Measurements from ENCODE around the gene CHRNB2.
"Not testable (repeated sequence)": the region's sequence is repeated elsewhere in the genome, so short reads cannot be mapped to it uniquely, and the experiment has no call there.

Gene CHRNB2

DNA sequence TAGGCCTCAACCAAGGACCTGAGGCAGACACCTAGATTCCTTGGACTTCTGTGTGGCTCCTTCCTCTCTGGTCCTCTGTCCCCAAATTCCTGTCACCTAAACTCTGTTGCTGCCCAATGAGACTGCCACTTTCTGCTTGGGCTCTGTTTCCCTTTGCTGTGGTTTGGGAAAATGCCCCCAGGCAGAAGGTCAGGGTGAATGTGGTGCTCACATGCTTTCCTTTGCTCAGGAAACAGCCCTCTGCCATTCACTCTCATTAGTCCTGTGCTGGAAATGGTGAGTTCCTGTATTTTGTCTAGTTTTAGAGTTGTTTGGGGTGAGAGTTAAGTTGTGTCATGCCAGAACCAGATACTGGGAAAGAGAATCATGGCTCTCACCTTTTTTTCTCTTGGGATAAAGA lies 42.7 kb upstream of the CHRNB2 start:
- Histone ChIP-seq H2AFZ (ENCODE audit: low read length) (no peak overlapping the region), H4K8ac (ENCODE audit: low read depth, low read length) (no peak overlapping the region), H3K36me3 (replicated peaks in 1 of 2; ENCODE audit: control insufficient read depth in 2 of 2, insufficient read depth in 2 of 2, low read length in 2 of 2) (no peaks in the 10 kb centered on the region), H2AK5ac (ENCODE audit: low read depth, low read length) (no peak overlapping the region), H3K23ac (ENCODE audit: low read depth, low read length, poor library complexity) (no peak overlapping the region), H2BK120ac (ENCODE audit: low read depth, low read length) (no peak overlapping the region), H3K27me3 (ENCODE audit: control insufficient read depth in 3 of 3, insufficient read depth in 3 of 3, low read depth in 1 of 3, low read length in 3 of 3) (peaks cover 0 to 20% (median 0%) of the 10 kb centered on the region in 3 experiments), H3K4me2 (ENCODE audit: insufficient read depth, low read length, poor library complexity, severe bottlenecking) (no peak overlapping the region), H2BK12ac (ENCODE audit: low read length) (no peak overlapping the region), H2BK5ac (ENCODE audit: low read length) (no peak overlapping the region), H3K4me1 (ENCODE audit: control insufficient read depth in 2 of 2, insufficient read depth in 1 of 2, low read depth in 1 of 2, low read length in 2 of 2) (no peaks in the 10 kb centered on the region), H3K27ac (replicated peaks; ENCODE audit: low read length) (no peak overlapping the region), H2BK15ac (ENCODE audit: low read length) (no peak overlapping the region), H3K14ac (ENCODE audit: low read length) (no peak overlapping the region), H3K4ac (ENCODE audit: low read length) (no peak overlapping the region), H3K9ac (ENCODE audit: low read depth, low read length, poor library complexity) (no peak overlapping the region), H3K4me3 (ENCODE audit: low read length in 2 of 2) (no peak overlapping the region), H3K18ac (ENCODE audit: low read length) (no peak overlapping the region), H3K79me1 (ENCODE audit: low read depth, low read length) (no peaks in the 10 kb centered on the region), H4K91ac (ENCODE audit: low read depth, low read length, poor library complexity) (no peak overlapping the region), H3K9me3 (replicated peaks in 1 of 2; ENCODE audit: control insufficient read depth in 2 of 2, insufficient read depth in 1 of 2, low read depth in 1 of 2, low read length in 2 of 2) (no peaks in the 10 kb centered on the region)
- DNase-seq (ENCODE audit: low spot score): no peak

DNA sequence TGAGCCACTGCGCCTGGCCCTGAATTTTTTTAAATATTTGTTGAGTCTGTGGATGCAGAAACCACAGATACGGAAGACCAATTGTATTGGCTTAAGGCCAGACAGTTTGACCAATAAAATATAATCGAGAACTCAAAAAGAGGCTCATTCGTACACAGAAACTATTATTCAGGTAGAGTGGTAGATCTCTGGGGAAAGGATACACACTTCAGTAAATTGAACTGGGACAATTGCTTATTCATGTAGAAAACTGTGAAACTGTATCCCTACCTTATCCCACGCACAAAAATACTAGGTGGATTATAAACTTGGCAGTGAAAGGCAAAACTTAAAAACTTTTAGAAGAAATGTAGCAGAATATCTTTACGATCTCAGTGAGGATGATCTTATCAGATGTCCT lies 40.4 kb upstream of the CHRNB2 start:
- Histone ChIP-seq H4K91ac (ENCODE audit: low read depth, low read length, poor library complexity) (no peak overlapping the region), H2BK15ac (ENCODE audit: low read length) (no peak overlapping the region), H3K27ac (replicated peaks; ENCODE audit: low read length) (no peak overlapping the region), H3K4ac (ENCODE audit: low read length) (no peak overlapping the region), H3K36me3 (replicated peaks in 1 of 2; ENCODE audit: control insufficient read depth in 2 of 2, insufficient read depth in 2 of 2, low read length in 2 of 2) (no peaks in the 10 kb centered on the region), H3K9ac (ENCODE audit: low read depth, low read length, poor library complexity) (no peak overlapping the region), H3K4me2 (ENCODE audit: insufficient read depth, low read length, poor library complexity, severe bottlenecking) (no peak overlapping the region), H2BK120ac (ENCODE audit: low read depth, low read length) (no peak overlapping the region), H3K4me1 (ENCODE audit: control insufficient read depth in 2 of 2, insufficient read depth in 1 of 2, low read depth in 1 of 2, low read length in 2 of 2) (no peaks in the 10 kb centered on the region), H3K4me3 (ENCODE audit: low read length in 2 of 2) (no peak overlapping the region), H3K27me3 (ENCODE audit: control insufficient read depth in 3 of 3, insufficient read depth in 3 of 3, low read depth in 1 of 3, low read length in 3 of 3) (peaks cover 0 to 3% (median 0%) of the 10 kb centered on the region in 3 experiments), H2AK5ac (ENCODE audit: low read depth, low read length) (no peak overlapping the region), H2BK12ac (ENCODE audit: low read length) (no peak overlapping the region), H3K9me3 (replicated peaks in 1 of 2; ENCODE audit: control insufficient read depth in 2 of 2, insufficient read depth in 1 of 2, low read depth in 1 of 2, low read length in 2 of 2) (no peaks in the 10 kb centered on the region), H2BK5ac (ENCODE audit: low read length) (no peak overlapping the region), H2AFZ (ENCODE audit: low read length) (no peak overlapping the region), H3K14ac (ENCODE audit: low read length) (no peak overlapping the region), H4K8ac (ENCODE audit: low read depth, low read length) (no peak overlapping the region), H3K79me1 (ENCODE audit: low read depth, low read length) (no peaks in the 10 kb centered on the region), H3K18ac (ENCODE audit: low read length) (no peak overlapping the region), H3K23ac (ENCODE audit: low read depth, low read length, poor library complexity) (no peak overlapping the region)
- DNase-seq (ENCODE audit: low spot score): no peak
- WGBS, 2 donors (ENCODE audit: extremely low coverage in 2 of 2, insufficient read length in 2 of 2, insufficient replicate concordance in 1 of 2): no CpG with 5 or more reads among the region's 6 CpGs

DNA sequence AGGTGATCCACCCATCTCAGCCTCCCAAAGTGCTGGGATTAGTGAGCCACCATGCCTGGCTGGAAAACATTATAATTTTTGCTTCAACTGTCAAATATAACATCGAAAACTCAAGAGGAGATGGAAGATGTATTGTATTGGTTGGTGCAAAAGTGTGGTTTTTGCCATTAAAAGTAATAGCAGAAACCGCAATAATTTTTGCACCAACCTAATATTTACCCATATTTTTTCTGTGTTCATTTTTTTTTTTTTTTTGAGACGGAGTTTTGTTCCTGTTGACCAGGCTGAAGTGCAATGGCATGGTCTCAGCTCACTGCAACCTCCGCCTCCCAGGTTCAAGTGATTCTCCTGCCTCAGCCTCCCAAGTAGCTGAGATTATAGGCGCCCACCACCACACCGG lies 38.3 kb upstream of the CHRNB2 start:
- no peak overlapping the region for H3K14ac ChIP-seq (ENCODE audit: low read length)
- H3K4ac ChIP-seq (ENCODE audit: low read length): no peak overlapping the region
- no peaks in the 10 kb centered on the region for H3K27me3 ChIP-seq (ENCODE audit: control insufficient read depth in 3 of 3, insufficient read depth in 3 of 3, low read depth in 1 of 3, low read length in 3 of 3)
- no peaks in the 10 kb centered on the region for H3K4me1 ChIP-seq (ENCODE audit: control insufficient read depth in 2 of 2, insufficient read depth in 1 of 2, low read depth in 1 of 2, low read length in 2 of 2)
- H3K4me2 ChIP-seq (ENCODE audit: insufficient read depth, low read length, poor library complexity, severe bottlenecking): no peak overlapping the region
- H3K27ac ChIP-seq (replicated peaks; ENCODE audit: low read length): no peak overlapping the region
- no peak overlapping the region for H2BK12ac ChIP-seq (ENCODE audit: low read length)
- no peak overlapping the region for H3K9ac ChIP-seq (ENCODE audit: low read depth, low read length, poor library complexity)
- no peak overlapping the region for H2AFZ ChIP-seq (ENCODE audit: low read length)
- no peak overlapping the region for H2AK5ac ChIP-seq (ENCODE audit: low read depth, low read length)
- H3K79me1 ChIP-seq (ENCODE audit: low read depth, low read length): no peaks in the 10 kb centered on the region
- no peak overlapping the region for H2BK15ac ChIP-seq (ENCODE audit: low read length)
- no peak overlapping the region for H3K18ac ChIP-seq (ENCODE audit: low read length)
- no peak overlapping the region for H2BK120ac ChIP-seq (ENCODE audit: low read depth, low read length)
- no peak overlapping the region for H3K4me3 ChIP-seq (ENCODE audit: low read length in 2 of 2)
- no peak overlapping the region for H4K91ac ChIP-seq (ENCODE audit: low read depth, low read length, poor library complexity)
- DNase-seq (ENCODE audit: low spot score): no peak
- no peak overlapping the region for H2BK5ac ChIP-seq (ENCODE audit: low read length)
- no peaks in the 10 kb centered on the region for H3K9me3 ChIP-seq (replicated peaks in 1 of 2; ENCODE audit: control insufficient read depth in 2 of 2, insufficient read depth in 1 of 2, low read depth in 1 of 2, low read length in 2 of 2)
- H3K23ac ChIP-seq (ENCODE audit: low read depth, low read length, poor library complexity): no peak overlapping the region
- H3K36me3 ChIP-seq (replicated peaks in 1 of 2; ENCODE audit: control insufficient read depth in 2 of 2, insufficient read depth in 2 of 2, low read length in 2 of 2): no peaks in the 10 kb centered on the region
- H4K8ac ChIP-seq (ENCODE audit: low read depth, low read length): no peak overlapping the region
- WGBS, 2 donors (ENCODE audit: extremely low coverage in 2 of 2, insufficient read length in 2 of 2, insufficient replicate concordance in 1 of 2): no CpG with 5 or more reads among the region's 6 CpGs

DNA sequence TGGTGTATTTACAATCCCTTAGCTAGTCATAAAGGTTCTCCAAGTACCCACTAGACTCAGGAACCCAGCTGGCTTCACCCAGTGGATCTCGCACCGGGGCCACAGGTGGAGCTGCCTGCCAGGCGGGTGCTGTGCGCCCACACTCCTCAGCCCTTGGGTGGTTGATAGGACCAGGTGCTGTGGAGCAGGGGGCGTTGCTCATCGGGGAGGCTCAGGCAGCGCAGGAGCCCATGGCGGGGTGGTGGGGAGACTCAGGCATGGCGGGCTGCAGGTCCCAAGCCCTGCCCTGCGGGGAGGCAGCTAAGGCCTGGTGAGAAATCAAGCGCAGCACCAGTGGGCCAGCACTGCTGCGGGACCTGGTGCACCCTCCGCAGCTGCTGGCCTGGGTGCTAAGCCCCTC lies 35.6 kb upstream of the CHRNB2 start:
- DNase-seq (ENCODE audit: low spot score); H3K4me3 ChIP-seq (ENCODE audit: low read length in 2 of 2); H2BK15ac ChIP-seq (ENCODE audit: low read length); H3K4me1 ChIP-seq (ENCODE audit: control insufficient read depth in 2 of 2, insufficient read depth in 1 of 2, low read depth in 1 of 2, low read length in 2 of 2); H2BK12ac ChIP-seq (ENCODE audit: low read length); H3K27ac ChIP-seq (replicated peaks; ENCODE audit: low read length); H2BK120ac ChIP-seq (ENCODE audit: low read depth, low read length); H3K14ac ChIP-seq (ENCODE audit: low read length); H3K18ac ChIP-seq (ENCODE audit: low read length); H2AK5ac ChIP-seq (ENCODE audit: low read depth, low read length); H4K8ac ChIP-seq (ENCODE audit: low read depth, low read length); H3K9me3 ChIP-seq (replicated peaks in 1 of 2; ENCODE audit: control insufficient read depth in 2 of 2, insufficient read depth in 1 of 2, low read depth in 1 of 2, low read length in 2 of 2); H4K91ac ChIP-seq (ENCODE audit: low read depth, low read length, poor library complexity); H3K4me2 ChIP-seq (ENCODE audit: insufficient read depth, low read length, poor library complexity, severe bottlenecking); H3K9ac ChIP-seq (ENCODE audit: low read depth, low read length, poor library complexity); H2BK5ac ChIP-seq (ENCODE audit: low read length); H3K36me3 ChIP-seq (replicated peaks in 1 of 2; ENCODE audit: control insufficient read depth in 2 of 2, insufficient read depth in 2 of 2, low read length in 2 of 2); H3K4ac ChIP-seq (ENCODE audit: low read length); H3K79me1 ChIP-seq (ENCODE audit: low read depth, low read length); H2AFZ ChIP-seq (ENCODE audit: low read length); H3K23ac ChIP-seq (ENCODE audit: low read depth, low read length, poor library complexity); H3K27me3 ChIP-seq (ENCODE audit: control insufficient read depth in 3 of 3, insufficient read depth in 3 of 3, low read depth in 1 of 3, low read length in 3 of 3): not testable (repeated sequence)
- no CpG with 5 or more reads among the region's 13 CpGs for WGBS, 2 donors (ENCODE audit: extremely low coverage in 2 of 2, insufficient read length in 2 of 2, insufficient replicate concordance in 1 of 2)

Measured in neuronal stem cell (in vitro differentiated cells).